GM23248 (cell line): ENCODE data around the gene ESR2. TPM values are rescaled to one million over a fixed set of nuclear protein-coding genes. Genes with fewer than 3 reads are reported as not detected.

Experiments used
- DNase-seq: peaks from one replicate; pipeline ENCODE4 v3.0.0-alpha.2; 2015
- H2AFZ ChIP-seq: fragments of 200-600 bp; sonication (generic); 2 replicates; pipeline ENCODE4 v1.6.1; 2016; ENCODE audit warnings: antibody characterized with exemption
- H3F3A ChIP-seq: fragments of 200-600 bp; sonication (generic); 2 replicates; pipeline ENCODE4 v1.6.1; 2016; ENCODE audit warnings: mild to moderate bottlenecking, antibody characterized with exemption, mixed run types; ENCODE audit not compliant: insufficient read depth
- H3K27ac ChIP-seq: fragments of 200-600 bp; sonication (generic); 2 replicates; pipeline ENCODE4 v1.5.1; 2016; ENCODE audit warnings: mild to moderate bottlenecking
- H3K27me3 ChIP-seq: fragments of 200-600 bp; sonication (generic); replicated peaks from 2 replicates; pipeline ENCODE4 v1.6.1; 2016; ENCODE audit warnings: mild to moderate bottlenecking; ENCODE audit not compliant: insufficient read depth
- H3K36me3 ChIP-seq: fragments of 200-600 bp; sonication (generic); 2 replicates; pipeline ENCODE4 v1.6.1; 2016; ENCODE audit warnings: low read depth, mild to moderate bottlenecking
- H3K4me1 ChIP-seq: fragments of 200-600 bp; sonication (generic); 2 replicates; pipeline ENCODE4 v1.6.1; 2016; ENCODE audit warnings: mild to moderate bottlenecking; ENCODE audit not compliant: insufficient read depth
- H3K4me2 ChIP-seq: fragments of 200-600 bp; sonication (generic); one replicate; pipeline ENCODE4 v1.6.1; 2016; ENCODE audit warnings: mild to moderate bottlenecking; ENCODE audit not compliant: unreplicated experiment
- H3K4me3 ChIP-seq: fragments of 200-600 bp; sonication (generic); 2 replicates; pipeline ENCODE4 v1.5.1; 2016; ENCODE audit warnings: mild to moderate bottlenecking
- H3K79me2 ChIP-seq: fragments of 200-600 bp; sonication (generic); 2 replicates; pipeline ENCODE4 v1.6.1; 2016; ENCODE audit warnings: mild to moderate bottlenecking; ENCODE audit not compliant: insufficient read depth
- H3K9ac ChIP-seq: fragments of 200-600 bp; sonication (generic); 2 replicates; pipeline ENCODE4 v1.6.1; 2016; ENCODE audit warnings: mild to moderate bottlenecking
- H3K9me2 ChIP-seq: fragments of 200-600 bp; sonication (generic); 2 replicates; pipeline ENCODE4 v1.6.1; 2016; ENCODE audit warnings: mixed run types, mild to moderate bottlenecking, moderate library complexity; ENCODE audit not compliant: insufficient read depth
- H3K9me3 ChIP-seq: fragments of 200-600 bp; sonication (generic); one replicate; pipeline ENCODE4 v1.6.1; 2017; ENCODE audit warnings: low read depth
- H4K20me1 ChIP-seq: fragments of 200-600 bp; sonication (generic); 2 replicates; pipeline ENCODE4 v1.6.0; 2016; ENCODE audit not compliant: insufficient read depth
- EZH2 ChIP-seq: fragments of 200-600 bp; sonication (generic); IDR thresholded peaks from 2 replicates; pipeline ENCODE4 v1.6.1; 2018; ENCODE audit warnings: antibody characterized with exemption, mild to moderate bottlenecking; ENCODE audit not compliant: insufficient read depth, poor library complexity, severe bottlenecking
- EZH2phosphoT487 ChIP-seq: fragments of 200-600 bp; sonication (generic); IDR thresholded peaks from 2 replicates; pipeline ENCODE4 v1.6.1; 2018; ENCODE audit warnings: antibody characterized with exemption, moderate library complexity, mild to moderate bottlenecking, low read depth; ENCODE audit not compliant: insufficient read depth
- WGBS, 2 experiments: methylation state at CpG; one replicate each; pipeline ENCODE4 v1.1.6; 2015 to 2017; ENCODE audit warnings: low lambda C conversion rate in 2 of 2, low coverage in 1 of 2; ENCODE audit errors: missing lambda C conversion rate in 2 of 2; 5-methylcytosine and 5-hydroxymethylcytosine counted together
- in situ Hi-C: fragments of 300-500 bp; cut with MboI; formaldehyde crosslinking; loops from 2 replicates; pipeline ENCODE4 v1.15.0; 2020
- polyA plus RNA-seq: library from polyadenylated mRNA; unstranded; fragments of >200 nt; fragmentation: Nextera tagmentation; extraction: Ambion mirVana; gene quantifications from 2 replicates; pipeline ENCODE4 v1.2.1, GENCODE V29; 2016
- total RNA-seq: library from RNA; depleted of rRNA; stranded (reverse); fragments of >200 nt; shearing (Covaris generic); gene quantifications from 2 replicates; pipeline ENCODE4 v1.2.3, GENCODE V29; 2014

The ESR2 gene
- total and polyA plus RNA-seq, 2 experiments from 2014 or later = not detected

GRCh38 chr14:64198486-64198885 is 95.7 kb downstream of the ESR2 start:
- no peaks in the 10 kb centered on the region for H3K9me2 ChIP-seq
- H3K4me2 ChIP-seq = no peak overlapping the region
- H3F3A ChIP-seq = no peaks in the 10 kb centered on the region
- DNase-seq = no peak
- 95 to 100% methylated on average over 3 of the region's 3 CpGs for WGBS, 2 experiments
- no peak overlapping the region for H3K27ac ChIP-seq
- TF ChIP-seq EZH2phosphoT487 (no peak), EZH2 (no peak)
- no peaks in the 10 kb centered on the region for H3K4me1 ChIP-seq
- H3K4me3 ChIP-seq = no peak overlapping the region
- no peak overlapping the region for H3K9ac ChIP-seq
- H3K79me2 ChIP-seq = no peaks in the 10 kb centered on the region
- no peaks in the 10 kb centered on the region for H3K9me3 ChIP-seq
- no peaks in the 10 kb centered on the region for H4K20me1 ChIP-seq
- H3K27me3 ChIP-seq = no peaks in the 10 kb centered on the region
- in situ Hi-C loops = no loop called here
- H3K36me3 ChIP-seq = no peaks in the 10 kb centered on the region
- H2AFZ ChIP-seq = no peak overlapping the region

GRCh38 chr14:64197996-64198395 is 96.2 kb downstream of the ESR2 start:
- Histone ChIP-seq H2AFZ (no peak overlapping the region), H3K4me1 (no peaks in the 10 kb centered on the region), H3K4me2 (no peak overlapping the region), H3K36me3 (no peaks in the 10 kb centered on the region), H3K9ac (no peak overlapping the region), H3K27ac (no peak overlapping the region), H3K9me3 (no peaks in the 10 kb centered on the region), H3F3A (no peaks in the 10 kb centered on the region), H4K20me1 (no peaks in the 10 kb centered on the region), H3K79me2 (no peaks in the 10 kb centered on the region), H3K4me3 (no peak overlapping the region), H3K9me2 (no peaks in the 10 kb centered on the region), H3K27me3 (no peaks in the 10 kb centered on the region)
- TF ChIP-seq EZH2 = no peak
- WGBS, 2 experiments = 64% methylated on average over 3 of the region's 3 CpGs
- DNase-seq = no peak
- in situ Hi-C loops = no loop called here

GRCh38 chr14:64196814-64197411 is 97.3 kb downstream of the ESR2 start:
- H3K4me2 ChIP-seq = peak overlapping the region; percentile 88
- 1% methylated on average over 20 of the region's 20 CpGs for WGBS, 2 experiments
- DNase-seq = peak; percentile 70

DNA sequence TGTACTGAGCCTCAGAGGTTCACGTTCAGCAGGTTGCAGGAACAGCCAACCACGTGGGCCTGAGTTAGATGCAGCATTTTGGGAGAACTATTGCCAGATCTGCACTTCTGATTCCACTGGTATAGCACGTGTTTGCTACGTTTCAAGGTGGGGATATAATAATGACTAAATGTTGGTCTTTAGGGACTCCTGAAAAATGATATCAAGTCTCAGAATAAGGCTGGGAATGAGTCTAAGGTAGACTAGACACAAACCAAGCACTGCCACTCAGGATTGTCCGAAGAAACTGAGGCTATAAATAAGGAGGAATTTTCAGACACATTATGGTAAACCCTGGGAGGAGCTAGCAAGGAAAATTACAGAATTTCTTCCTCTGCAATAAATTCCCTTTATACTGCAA is 98.1 kb downstream of the ESR2 start:
- Histone ChIP-seq H3K4me1 (no peaks in the 10 kb centered on the region), H3K27ac (no peak overlapping the region), H3K4me2 (no peak overlapping the region), H3K9ac (no peak overlapping the region), H3K79me2 (no peaks in the 10 kb centered on the region), H4K20me1 (no peaks in the 10 kb centered on the region), H3K27me3 (no peaks in the 10 kb centered on the region), H2AFZ (no peak overlapping the region), H3K9me2 (no peaks in the 10 kb centered on the region), H3K9me3 (no peaks in the 10 kb centered on the region), H3K36me3 (no peaks in the 10 kb centered on the region), H3F3A (no peaks in the 10 kb centered on the region), H3K4me3 (no peak overlapping the region)
- DNase-seq = no peak
- WGBS, 2 experiments = 79 to 81% methylated on average over 5 of the region's 5 CpGs
- in situ Hi-C loops = no loop called here
- TF ChIP-seq EZH2phosphoT487 (no peak), EZH2 (no peak)

More at GRCh38 chr14:64196814-64197411, 97.3 kb downstream of the ESR2 start:
- no peak overlapping the region for H3K27ac ChIP-seq
- in situ Hi-C loops = no loop called here
- peak overlapping the region; percentile 65 for H3K9ac ChIP-seq
- no peaks in the 10 kb centered on the region for H3K27me3 ChIP-seq
- no peaks in the 10 kb centered on the region for H3K4me1 ChIP-seq
- H3K9me3 ChIP-seq = no peaks in the 10 kb centered on the region
- no peaks in the 10 kb centered on the region for H3K36me3 ChIP-seq
- H3K79me2 ChIP-seq = no peaks in the 10 kb centered on the region
- H4K20me1 ChIP-seq = no peaks in the 10 kb centered on the region
- peak overlapping the region; percentile 95 for H2AFZ ChIP-seq
- H3F3A ChIP-seq = no peaks in the 10 kb centered on the region
- peak overlapping the region; percentile 73 for H3K4me3 ChIP-seq
- no peak for TF ChIP-seq EZH2
- TF ChIP-seq EZH2phosphoT487 = no peak
- no peaks in the 10 kb centered on the region for H3K9me2 ChIP-seq

DNA sequence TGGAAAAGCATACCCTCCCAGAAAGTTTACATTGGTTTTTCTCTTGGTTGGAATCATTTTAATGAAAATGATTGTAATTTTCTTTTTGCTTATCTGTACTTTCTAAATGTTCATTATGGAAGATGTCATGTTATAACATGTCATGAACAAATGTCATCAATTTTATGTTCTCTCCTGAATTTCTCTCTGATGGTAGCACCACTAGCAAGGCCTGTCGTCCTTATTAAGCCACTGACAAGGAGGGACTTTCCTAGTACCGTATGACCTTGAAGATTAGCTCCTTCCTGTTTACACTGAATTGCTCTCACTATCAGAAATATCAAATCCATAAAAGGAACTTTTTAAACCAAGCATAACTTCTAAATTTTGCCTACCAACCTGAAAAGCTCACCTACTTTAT is 99.0 kb downstream of the ESR2 start:
- no peaks in the 10 kb centered on the region for H3K27me3 ChIP-seq
- H3K27ac ChIP-seq = no peak overlapping the region
- H3K36me3 ChIP-seq = no peaks in the 10 kb centered on the region
- no peak overlapping the region for H3K4me2 ChIP-seq
- no peaks in the 10 kb centered on the region for H3K79me2 ChIP-seq
- no peaks in the 10 kb centered on the region for H3K4me1 ChIP-seq
- no peak for DNase-seq
- H3K4me3 ChIP-seq = no peak overlapping the region
- no peak overlapping the region for H2AFZ ChIP-seq
- no peaks in the 10 kb centered on the region for H4K20me1 ChIP-seq
- H3K9ac ChIP-seq = no peak overlapping the region
- in situ Hi-C loops = no loop called here
- H3K9me3 ChIP-seq = no peaks in the 10 kb centered on the region
- WGBS, 2 experiments = 80 to 86% methylated on average over 2 of the region's 2 CpGs
- H3F3A ChIP-seq = no peaks in the 10 kb centered on the region
- no peak for TF ChIP-seq EZH2
- no peaks in the 10 kb centered on the region for H3K9me2 ChIP-seq
